Stimulated activated naive CD8-positive, alpha-beta T cell treated with anti-CD3 and anti-CD28 coated beads, Interleukin-15, amount 100 ng/mL, for 72 hours (primary cell): ENCODE results near the gene DPY19L2.
"Not testable (repeated sequence)": the region's sequence is repeated elsewhere in the genome, so short reads cannot be mapped to it uniquely, and the experiment has no call there.

Experiments
- ATAC-seq: fragments of 150-1000 bp; cut with Tn5 transposase; 2 replicates; pipeline ENCODE4 v1.10.0; 2021; ENCODE audit warnings: mild to moderate bottlenecking, moderate library complexity
- DNase-seq, 2 donors: peaks; one replicate each; pipeline ENCODE4 v3.0.0; 2021 to 2022
- H3K27ac Mint-ChIP-seq, 2 donors: one replicate each; pipeline ENCODE4 v1.8.0; 2022; ENCODE audit warnings: mild to moderate bottlenecking in 2 of 2, mixed read lengths in 2 of 2, moderate library complexity in 2 of 2
- H3K27me3 Mint-ChIP-seq: one replicate; pipeline ENCODE4 v1.8.0; 2022; ENCODE audit warnings: mixed read lengths
- H3K4me1 Mint-ChIP-seq: one replicate; pipeline ENCODE4 v1.8.0; 2022; ENCODE audit warnings: mild to moderate bottlenecking, mixed read lengths
- H3K4me3 Mint-ChIP-seq, 2 donors: one replicate each; pipeline ENCODE4 v1.8.0; 2022; ENCODE audit warnings: mild to moderate bottlenecking in 2 of 2, mixed read lengths in 2 of 2, moderate library complexity in 1 of 2
- H3K9me3 Mint-ChIP-seq, 2 donors: one replicate each; pipeline ENCODE4 v1.8.0; 2022; ENCODE audit warnings: mixed read lengths in 2 of 2

Gene DPY19L2

DNA sequence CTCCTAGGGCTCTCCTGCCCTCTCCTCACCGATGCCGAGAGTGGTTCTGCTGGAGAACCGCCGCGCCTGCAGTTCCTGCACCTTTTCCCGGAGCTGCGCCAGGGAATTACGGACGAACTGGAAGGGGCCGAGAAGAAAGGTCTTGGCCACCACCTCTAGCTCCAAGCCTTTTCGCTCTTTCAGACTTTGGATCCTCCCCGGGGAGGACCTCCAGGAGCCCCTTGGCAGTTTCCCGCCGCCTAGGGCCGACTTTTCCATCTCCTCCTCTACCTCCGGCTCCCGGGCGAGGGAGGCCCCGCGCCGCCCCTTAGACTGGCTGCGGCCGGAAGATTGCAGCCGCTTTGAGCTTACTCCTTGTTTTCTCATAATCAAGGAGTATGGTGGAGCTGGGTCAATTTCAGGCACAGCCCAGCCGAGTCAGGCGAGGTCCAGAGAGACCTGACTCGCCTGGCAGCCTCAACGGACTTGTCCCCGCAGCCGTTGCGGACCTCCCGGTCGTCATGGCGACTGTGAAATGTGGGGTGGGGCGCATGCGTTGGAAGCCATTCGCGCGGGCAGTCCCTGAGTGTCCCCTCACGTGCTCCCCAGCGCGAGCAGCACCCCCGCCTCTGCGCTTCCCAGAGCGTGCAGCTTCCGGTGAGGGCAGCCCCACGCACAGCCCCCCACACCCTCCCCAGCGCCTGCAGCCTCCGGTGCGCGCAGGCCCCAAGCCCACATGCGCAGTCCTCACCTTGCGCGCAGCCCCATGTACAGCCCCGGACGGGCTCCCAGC lies at the start of gene DPY19L2:
TSS of gene DPY19L2 (minus strand) at position 466 of the 772 bp plus-strand sequence. CDS start at position 366, 100 bp downstream.
- peaks cover 32% of the 10 kb centered on the region for H3K27me3 Mint-ChIP-seq
- peaks cover 31% of the 10 kb centered on the region for H3K4me1 Mint-ChIP-seq
- H3K4me3 Mint-ChIP-seq: peak within 1 kb of the TSS; percentile 90 to 95
- DNase-seq (peak; percentile 62 to 79), ATAC-seq (peak; percentile 96)
- peak within 1 kb of the TSS; percentile 75 to 87 for H3K27ac Mint-ChIP-seq
- no peaks in the 10 kb centered on the region for H3K9me3 Mint-ChIP-seq

- not testable (repeated sequence) for H3K4me3 Mint-ChIP-seq, H3K27me3 Mint-ChIP-seq, DNase-seq, H3K9me3 Mint-ChIP-seq, ATAC-seq, H3K27ac Mint-ChIP-seq
- peaks cover 18% of the 10 kb centered on the region for H3K4me1 Mint-ChIP-seq
These were observed 48.6 kb upstream of the DPY19L2 start for GRCh38 chr12:63716891-63717290.

- H3K4me1 Mint-ChIP-seq: peaks cover 18% of the 10 kb centered on the region
- not testable (repeated sequence) for H3K27me3 Mint-ChIP-seq, H3K27ac Mint-ChIP-seq, H3K4me3 Mint-ChIP-seq, DNase-seq, ATAC-seq, H3K9me3 Mint-ChIP-seq
These were observed 46.9 kb upstream of the DPY19L2 start for GRCh38 chr12:63715107-63715625.

DNA sequence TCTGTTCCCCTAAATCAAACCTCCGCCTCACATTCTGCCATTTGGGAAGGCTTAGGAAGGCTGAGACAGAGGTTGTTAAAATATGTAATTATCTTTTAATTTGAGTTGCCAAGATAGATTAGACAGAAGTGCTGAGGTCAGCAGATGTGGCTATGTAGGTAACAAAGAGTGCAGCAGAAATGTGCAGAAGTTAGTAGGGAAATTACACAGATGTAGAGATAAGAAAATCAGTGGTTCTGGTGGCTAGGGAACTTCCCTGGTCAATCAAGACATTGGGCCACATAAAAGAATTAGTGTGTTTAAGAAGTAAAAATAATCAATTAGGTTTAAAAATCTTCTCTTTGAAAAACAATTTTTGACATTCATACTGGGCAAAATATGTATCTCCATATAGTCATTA lies 46.1 kb upstream of the DPY19L2 start:
- not testable (repeated sequence) for H3K27me3 Mint-ChIP-seq, DNase-seq, H3K9me3 Mint-ChIP-seq
- peak; percentile 41 for ATAC-seq
- Mint-ChIP-seq H3K4me1 (peaks cover 18% of the 10 kb centered on the region), H3K27ac (peak overlapping the region in 1 of 2 donors; percentile 3), H3K4me3 (peak overlapping the region in 1 of 2 donors; percentile 21)

DNA sequence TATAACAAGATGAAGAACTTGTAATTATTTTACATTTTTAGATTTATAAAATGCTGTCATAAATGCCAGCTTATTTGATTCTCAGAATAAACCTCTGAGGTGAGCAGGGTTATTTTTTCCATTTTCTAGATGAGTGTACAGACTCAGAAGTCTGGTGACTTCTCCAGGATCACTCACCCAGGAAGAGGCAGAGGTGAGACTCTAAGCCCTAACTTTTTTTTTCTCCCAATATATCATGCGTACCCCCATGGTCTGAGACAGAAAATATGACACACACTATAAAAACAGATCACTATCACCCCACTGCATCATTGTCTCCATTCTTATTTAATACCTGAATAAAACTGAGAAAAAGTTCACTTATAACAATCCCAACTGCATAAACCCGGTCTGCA lies 45.4 kb upstream of the DPY19L2 start:
- ATAC-seq: peak; percentile 83
- Mint-ChIP-seq H3K4me3 (peak overlapping the region in 1 of 2 donors; percentile 17), H3K4me1 (peaks cover 18% of the 10 kb centered on the region)
- not testable (repeated sequence) for H3K27ac Mint-ChIP-seq, H3K27me3 Mint-ChIP-seq, H3K9me3 Mint-ChIP-seq
- peak in 1 of 2 donors; percentile 10 for DNase-seq

DNA sequence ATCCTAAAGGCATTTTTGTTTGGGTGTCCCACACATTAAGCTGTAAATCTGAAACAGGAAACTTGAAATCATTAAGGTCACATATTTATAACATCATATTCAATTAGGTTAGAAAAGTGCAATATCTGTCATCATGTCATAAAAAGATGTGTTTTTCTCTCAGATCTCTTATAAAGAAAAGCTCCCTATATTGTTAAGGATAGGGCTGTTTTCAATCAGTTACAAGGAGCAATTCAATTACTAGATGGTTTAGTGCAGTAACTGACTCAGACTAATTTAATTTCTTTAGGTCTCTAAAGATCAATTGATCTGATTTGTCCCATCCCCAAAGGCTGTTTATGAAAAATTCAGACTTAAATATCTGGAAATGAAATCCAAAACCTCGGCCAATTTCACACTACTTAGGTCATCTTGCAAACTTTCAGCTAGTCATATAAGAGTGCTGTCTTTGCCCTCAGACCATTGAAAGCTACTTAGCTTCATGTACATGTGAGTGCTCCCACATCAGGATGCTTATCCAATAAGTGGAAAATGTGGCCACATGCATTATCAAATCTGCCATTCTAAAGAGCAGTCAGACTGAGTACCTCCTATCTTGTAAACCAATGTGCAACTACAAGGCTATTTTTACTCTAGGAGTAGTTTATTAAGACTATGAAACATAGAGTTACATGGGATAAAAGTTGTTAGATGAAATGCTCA lies 44.8 kb upstream of the DPY19L2 start:
- H3K4me3 Mint-ChIP-seq, H3K9me3 Mint-ChIP-seq, H3K27ac Mint-ChIP-seq, H3K27me3 Mint-ChIP-seq, DNase-seq: not testable (repeated sequence)
- ATAC-seq: peak; percentile 56
- peaks cover 18% of the 10 kb centered on the region for H3K4me1 Mint-ChIP-seq

DNA sequence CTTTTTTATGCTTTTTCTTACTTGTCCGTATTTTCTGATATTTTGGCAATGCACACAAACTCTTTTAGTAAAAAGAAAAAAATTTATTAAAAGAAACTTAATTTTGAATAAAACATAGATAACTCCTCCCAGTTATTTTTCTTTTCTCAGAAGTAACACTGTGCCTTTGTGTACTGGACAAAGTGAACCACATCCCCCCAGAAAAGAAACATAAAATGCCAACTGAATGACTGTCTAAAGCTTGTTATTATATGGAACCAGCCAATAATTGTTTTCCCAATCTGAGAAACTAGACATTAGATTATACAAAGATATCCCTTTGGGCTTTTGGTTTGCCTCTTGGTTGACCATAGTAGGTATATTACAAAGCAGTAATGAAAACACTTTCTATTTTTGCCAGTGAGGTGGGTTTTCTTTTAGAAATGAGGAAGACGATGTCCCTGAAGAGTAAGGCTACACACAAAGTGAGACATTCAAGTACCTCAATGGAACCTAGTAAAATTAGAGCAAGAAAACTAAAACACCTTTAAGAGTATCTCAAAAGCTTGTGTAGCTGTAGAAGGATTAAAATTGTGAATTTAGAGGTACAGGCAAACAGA lies 44.2 kb upstream of the DPY19L2 start:
- ATAC-seq, H3K4me3 Mint-ChIP-seq: not testable (repeated sequence)

GRCh38 chr12:63711339-63711738 lies 43.0 kb upstream of the DPY19L2 start:
- H3K27me3 Mint-ChIP-seq, H3K9me3 Mint-ChIP-seq, DNase-seq, H3K27ac Mint-ChIP-seq, H3K4me3 Mint-ChIP-seq, ATAC-seq: not testable (repeated sequence)
- H3K4me1 Mint-ChIP-seq: peaks cover 18% of the 10 kb centered on the region

More for the DNA sequence above, 44.2 kb upstream of the DPY19L2 start:
- H3K27me3 Mint-ChIP-seq, DNase-seq, H3K27ac Mint-ChIP-seq, H3K9me3 Mint-ChIP-seq: not testable (repeated sequence)
- H3K4me1 Mint-ChIP-seq: peaks cover 18% of the 10 kb centered on the region

- Mint-ChIP-seq H3K4me1 (no peaks in the 10 kb centered on the region), H3K4me3 (no peak overlapping the region), H3K27ac (no peak overlapping the region), H3K27me3 (peaks cover 9% of the 10 kb centered on the region), H3K9me3 (no peaks in the 10 kb centered on the region)
- ATAC-seq (no peak), DNase-seq (no peak)
These were observed 38.0 kb upstream of the DPY19L2 start for GRCh38 chr12:63706336-63706735.

DNA sequence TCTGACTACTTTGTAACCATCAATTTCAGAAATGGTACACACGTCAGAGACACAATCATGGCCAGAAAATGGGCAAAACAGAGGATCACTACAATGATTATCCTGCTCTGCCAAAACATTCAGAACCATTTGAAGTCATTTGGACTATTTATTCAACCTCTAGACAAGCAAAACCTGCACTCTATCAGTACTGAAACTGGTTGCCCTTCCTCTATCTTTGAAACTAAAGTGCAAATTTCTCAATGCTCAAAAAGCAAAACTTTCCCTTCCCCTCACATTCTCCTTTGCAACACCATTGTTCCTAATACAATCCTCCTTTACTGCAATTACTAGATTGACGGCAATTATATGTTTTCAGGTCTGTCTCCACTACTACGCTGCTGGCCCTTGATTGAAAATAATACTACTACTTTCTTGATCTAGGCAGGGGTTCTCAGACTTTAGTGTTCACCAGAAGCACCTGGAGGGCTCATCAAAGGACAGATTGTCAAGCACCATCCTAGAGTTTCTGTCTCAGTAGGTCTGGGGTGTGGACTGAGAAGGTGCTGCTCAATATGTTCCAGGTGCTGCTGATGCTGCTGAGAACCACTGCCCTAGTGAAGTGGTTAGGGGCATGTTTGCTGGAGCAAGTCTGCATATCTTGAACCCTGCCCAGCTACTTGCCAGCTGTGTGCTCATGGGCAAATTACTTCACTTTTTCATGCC lies 31.5 kb upstream of the DPY19L2 start:
- not testable (repeated sequence) for H3K4me1 Mint-ChIP-seq, H3K4me3 Mint-ChIP-seq, H3K27ac Mint-ChIP-seq, H3K9me3 Mint-ChIP-seq, DNase-seq, ATAC-seq
- peaks cover 17% of the 10 kb centered on the region for H3K27me3 Mint-ChIP-seq

- H3K4me1 Mint-ChIP-seq, H3K9me3 Mint-ChIP-seq, H3K27ac Mint-ChIP-seq, H3K4me3 Mint-ChIP-seq, DNase-seq, ATAC-seq: not testable (repeated sequence)
- H3K27me3 Mint-ChIP-seq: peaks cover 15% of the 10 kb centered on the region
These were observed 30.7 kb upstream of the DPY19L2 start for GRCh38 chr12:63699011-63699410.

DNA sequence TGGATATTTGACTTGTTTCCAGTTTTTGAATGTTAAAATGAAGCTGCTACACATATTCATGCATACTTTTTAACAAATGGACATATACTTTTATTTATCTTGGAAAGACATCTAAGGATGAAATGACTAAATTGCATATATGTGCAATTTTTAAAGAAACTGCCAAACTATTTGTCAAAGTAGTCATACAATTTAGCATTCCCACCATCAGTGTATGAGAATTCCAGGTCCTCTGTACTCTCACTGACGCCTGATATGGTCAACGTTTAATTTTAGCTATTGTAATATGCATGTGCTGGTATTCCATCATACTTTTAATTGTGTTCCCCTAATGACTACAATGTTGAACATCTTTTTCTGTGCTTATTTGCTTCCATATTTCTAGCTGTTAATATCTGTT lies 22.5 kb upstream of the DPY19L2 start:
- H3K27me3 Mint-ChIP-seq, H3K4me1 Mint-ChIP-seq, H3K27ac Mint-ChIP-seq, DNase-seq, H3K4me3 Mint-ChIP-seq, ATAC-seq, H3K9me3 Mint-ChIP-seq: not testable (repeated sequence)

GRCh38 chr12:63689141-63689540 lies 20.8 kb upstream of the DPY19L2 start:
- not testable (repeated sequence) for H3K27me3 Mint-ChIP-seq, DNase-seq, H3K27ac Mint-ChIP-seq, H3K4me3 Mint-ChIP-seq, ATAC-seq, H3K4me1 Mint-ChIP-seq, H3K9me3 Mint-ChIP-seq

DNA sequence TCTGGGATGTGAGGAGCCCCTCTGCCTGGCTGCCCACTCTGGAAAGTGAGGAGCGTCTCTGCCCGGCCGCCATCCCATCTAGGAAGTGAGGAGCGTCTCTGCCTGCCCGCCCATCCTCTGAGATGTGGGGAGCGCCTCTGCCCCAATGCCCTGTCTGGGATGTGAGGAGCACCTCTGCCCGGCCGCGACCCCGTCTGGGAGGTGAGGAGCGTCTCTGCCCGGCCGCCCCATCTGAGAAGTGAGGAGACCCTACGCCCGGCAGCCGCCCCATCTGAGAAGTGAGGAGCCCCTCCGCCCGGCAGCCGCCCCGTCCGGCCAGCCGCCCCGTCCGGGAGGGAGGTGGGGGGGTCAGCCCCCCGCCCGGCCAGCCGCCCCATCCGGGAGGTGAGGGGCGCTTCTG lies 18.3 kb upstream of the DPY19L2 start:
- not testable (repeated sequence) for H3K4me1 Mint-ChIP-seq, H3K27ac Mint-ChIP-seq, H3K4me3 Mint-ChIP-seq, H3K9me3 Mint-ChIP-seq, DNase-seq, ATAC-seq, H3K27me3 Mint-ChIP-seq

DNA sequence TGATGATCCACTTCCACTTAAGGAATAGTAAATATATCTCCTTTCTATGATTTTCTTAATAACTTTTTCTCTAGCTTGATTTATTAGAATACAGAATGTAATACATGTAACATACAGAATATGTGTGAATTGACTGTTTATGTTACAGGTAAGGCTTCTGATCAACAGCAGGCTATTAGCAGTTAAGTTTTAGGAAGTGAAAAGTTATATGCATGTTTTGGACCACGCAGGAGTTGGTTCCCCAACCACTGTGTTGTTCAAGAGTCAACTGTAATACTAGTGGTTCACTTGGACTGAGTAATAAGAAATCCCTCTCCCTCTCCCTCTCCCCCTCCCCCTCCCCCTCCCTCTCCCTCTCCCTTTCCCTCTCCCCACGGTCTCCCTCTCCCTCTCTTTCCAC lies 17.5 kb upstream of the DPY19L2 start:
- not testable (repeated sequence) for H3K4me3 Mint-ChIP-seq, ATAC-seq

More for the DNA sequence above, 17.5 kb upstream of the DPY19L2 start:
- not testable (repeated sequence) for DNase-seq, H3K4me1 Mint-ChIP-seq, H3K9me3 Mint-ChIP-seq, H3K27me3 Mint-ChIP-seq, H3K27ac Mint-ChIP-seq
